Endometrium (tissue), 2 donors: ENCODE results near the gene UGT1A1.

Source experiments
- FAIRE-seq: peaks from 2 replicates; lab custom pipeline; 2012; peaks lifted over from hg19 to GRCh38; lab: Jason Lieb, UNC
- donor health status: control.
- donor health status: control.

The UGT1A1 gene

DNA sequence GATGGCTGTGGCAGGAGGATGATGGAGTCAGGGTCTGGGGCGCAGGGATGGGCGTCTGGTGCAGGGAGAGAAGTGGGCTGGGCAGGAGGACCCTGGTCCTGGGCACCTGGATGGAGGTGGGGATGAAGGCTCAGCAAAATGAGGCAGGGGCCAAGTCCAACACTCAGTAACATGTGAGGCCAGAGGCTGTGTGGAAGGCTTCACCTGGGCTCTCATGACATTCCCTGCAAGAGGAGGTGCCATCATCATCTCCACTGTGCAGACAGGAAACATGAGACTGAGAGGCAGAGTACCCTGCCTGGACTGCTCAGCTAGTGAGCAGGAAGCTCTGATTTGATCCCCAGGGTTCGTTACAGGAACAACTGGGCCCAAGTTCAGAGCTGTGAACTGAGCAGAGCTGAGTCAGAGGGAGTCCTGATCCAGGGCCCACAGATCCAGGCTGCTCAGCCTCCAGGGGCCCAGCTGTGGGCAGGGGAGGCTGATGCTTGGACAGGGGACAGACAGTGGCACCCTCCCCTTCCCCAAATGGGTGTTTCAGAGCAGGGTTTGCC lies 57.4 kb downstream of the UGT1A1 start:
- no peak for FAIRE-seq

DNA sequence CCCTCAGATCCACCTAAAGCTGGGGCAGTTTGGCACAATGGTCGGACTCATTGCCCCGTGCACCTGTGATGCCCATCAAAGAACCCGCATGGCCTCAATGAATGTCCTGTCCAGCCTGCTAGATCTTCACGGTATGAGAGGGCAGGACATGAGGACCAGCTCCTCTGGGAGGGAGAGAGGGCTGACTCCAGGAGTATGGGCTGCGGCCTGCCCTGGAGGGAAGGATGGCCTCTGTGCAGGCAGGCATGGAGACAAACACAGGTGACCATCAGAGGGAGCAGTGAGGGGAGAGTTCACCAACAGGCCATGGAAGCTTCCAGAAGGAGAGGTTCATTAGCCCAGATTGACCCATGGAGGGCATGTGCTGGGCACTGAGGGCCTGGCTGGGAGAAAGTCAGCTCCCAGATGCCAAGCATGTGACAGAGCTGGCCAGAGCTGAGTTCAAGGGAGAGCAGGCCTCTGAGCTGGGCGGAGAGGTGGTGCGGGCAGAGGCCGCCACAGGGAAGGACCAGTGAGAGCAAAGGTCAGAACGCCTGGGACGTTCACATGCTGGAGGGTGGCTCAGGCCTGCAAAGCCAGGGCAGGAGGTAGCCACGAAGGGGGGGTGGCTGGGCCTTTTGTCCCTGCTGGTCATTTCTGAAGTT lies 58.0 kb downstream of the UGT1A1 start:
- no peak for FAIRE-seq

DNA sequence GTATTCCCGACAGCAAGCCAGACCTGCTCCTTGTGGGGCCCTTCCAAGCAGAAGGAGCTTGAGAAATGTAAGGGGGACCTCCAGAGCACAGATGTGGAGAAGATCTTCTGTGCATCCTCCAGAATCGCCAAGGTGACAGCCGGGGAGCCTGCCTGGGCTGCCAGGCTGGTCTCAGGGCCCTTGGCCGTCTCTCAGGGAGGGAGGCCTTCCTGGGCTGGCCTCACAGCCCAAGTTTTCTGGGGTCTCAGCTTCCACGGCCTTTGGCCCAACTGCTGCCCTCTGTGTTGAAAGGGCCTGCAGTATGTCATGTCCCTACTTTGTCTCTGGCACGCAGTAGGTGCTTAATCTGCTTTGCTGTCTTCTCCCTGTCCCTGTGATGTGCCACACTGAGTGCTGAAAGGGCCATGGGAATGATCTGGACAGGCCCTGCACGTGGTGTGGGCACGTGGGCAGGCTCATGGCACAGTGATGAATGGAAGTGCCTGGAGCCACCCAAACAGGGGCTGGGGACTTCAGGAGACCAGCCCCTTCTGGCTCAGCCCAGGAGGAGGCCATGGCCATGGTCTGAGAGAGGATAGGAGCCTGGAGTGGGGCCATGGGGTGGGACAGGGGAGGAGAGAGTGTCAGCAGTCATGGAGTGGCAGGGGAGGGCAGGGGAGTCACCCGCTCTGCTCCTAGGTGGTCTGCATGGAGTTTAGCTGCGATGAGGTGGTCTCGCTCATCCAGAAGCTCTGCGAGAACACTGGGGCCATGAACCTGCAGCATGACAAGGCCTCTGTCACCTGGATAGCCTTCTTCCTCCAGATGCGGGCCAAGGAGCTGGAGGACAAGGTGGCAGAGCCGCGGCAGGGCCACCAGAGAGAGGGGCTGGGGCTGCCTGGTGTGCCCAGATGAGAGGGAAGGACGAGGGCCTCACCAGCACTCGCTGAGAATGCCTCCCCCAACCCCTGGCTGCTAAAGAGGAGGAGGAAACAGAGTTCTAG lies 58.9 kb downstream of the UGT1A1 start:
- FAIRE-seq = no peak

DNA sequence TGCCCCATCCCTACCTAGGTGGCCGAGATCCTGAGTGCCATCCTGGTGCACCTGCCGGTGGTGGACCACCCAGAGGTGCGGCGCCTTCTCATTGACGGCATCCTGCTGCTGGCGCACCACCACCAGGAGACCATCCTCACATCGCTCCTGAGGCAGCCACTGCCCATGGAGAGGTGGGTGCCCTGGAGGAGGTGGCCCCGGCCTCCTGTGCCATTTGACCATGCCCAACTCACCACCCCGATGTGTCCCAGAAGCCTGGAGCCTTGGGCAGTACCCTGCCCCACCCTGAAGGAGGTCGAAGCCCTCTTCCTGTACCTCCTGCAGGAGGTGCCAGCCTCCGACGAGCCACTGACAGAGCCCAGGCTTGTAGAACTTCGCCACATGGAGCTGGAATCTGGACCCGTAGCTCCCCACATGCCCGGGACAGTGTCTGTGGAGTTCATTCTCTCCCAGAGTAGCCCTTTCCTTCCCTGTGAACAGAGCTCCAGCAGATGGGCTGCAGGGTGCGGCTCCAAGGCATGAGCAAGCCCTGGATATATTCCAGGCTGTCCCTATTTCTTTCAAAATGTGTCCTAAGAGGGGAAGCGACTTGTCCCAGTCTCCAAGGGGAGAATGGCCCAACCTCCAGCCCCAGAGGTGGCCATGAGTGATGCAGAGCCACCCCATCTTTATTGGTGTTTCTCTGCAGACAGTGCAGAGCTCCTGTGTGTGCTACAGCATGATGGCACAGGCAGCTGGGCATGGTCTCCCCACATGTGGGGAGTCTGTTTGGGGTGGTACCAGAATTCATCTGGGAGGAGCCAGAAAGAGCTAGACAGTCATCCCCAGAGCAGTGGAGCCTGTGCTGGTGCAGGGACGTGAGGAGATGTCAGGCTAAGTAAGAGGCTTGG lies 60.1 kb downstream of the UGT1A1 start:
- FAIRE-seq = no peak

- FAIRE-seq = no peak
Measured at GRCh38 chr2:233820774-233821105, 60.7 kb downstream of the UGT1A1 start.

- no peak for FAIRE-seq
Measured at GRCh38 chr2:233821196-233821595, 61.1 kb downstream of the UGT1A1 start.

DNA sequence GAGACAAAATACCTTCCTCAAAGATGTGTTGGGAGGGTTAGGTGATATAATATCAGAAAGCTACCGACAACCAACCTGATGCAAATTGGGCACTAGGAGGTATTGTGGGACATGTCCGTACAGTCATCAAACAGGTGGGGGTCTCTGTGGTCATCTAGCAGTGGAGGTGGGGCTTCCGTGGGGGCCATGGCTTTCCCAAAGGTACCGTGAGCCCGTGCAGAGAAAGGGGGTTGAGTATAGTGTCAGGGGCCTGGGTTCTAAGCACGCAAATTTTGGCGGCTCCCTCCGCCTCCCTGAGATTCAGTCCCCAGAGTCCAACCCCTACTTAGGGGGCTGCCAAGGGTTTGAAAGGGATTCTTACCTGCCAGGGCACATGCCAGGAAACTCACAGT lies 61.6 kb downstream of the UGT1A1 start:
- FAIRE-seq = no peak

GRCh38 chr2:233822101-233822771 lies 62.2 kb downstream of the UGT1A1 start:
- FAIRE-seq = no peak
